ENCODE data around the gene RCC1. TPM values are rescaled to one million over a fixed set of nuclear protein-coding genes. Genes with fewer than 3 reads are reported as not detected.

RCC1 gene
- polyA plus RNA-seq, 1 of the 3 experiments (the other 2 are of a cell fraction): 61.0 TPM

- TF ChIP-seq FOSL2 (IDR thresholded peaks at IDR 0.05; ENCODE audit: borderline replicate concordance, low read depth) (no peak), MEF2A (IDR thresholded peaks at IDR 0.05; ENCODE audit: borderline replicate concordance, low read depth) (no peak), FOXM1 (IDR thresholded peaks at IDR 0.05; ENCODE audit: low read depth) (no peak), RXRA (IDR thresholded peaks at IDR 0.05; ENCODE audit: borderline replicate concordance, low read depth) (no peak), IRF3 (IDR thresholded peaks at IDR 0.05; ENCODE audit: low read depth, low read length) (no peak), TAF1 (IDR thresholded peaks at IDR 0.05; ENCODE audit: borderline replicate concordance, low read depth, low read length) (peak; percentile 79), PBX3 (IDR thresholded peaks at IDR 0.05) (no peak), NFIC (IDR thresholded peaks at IDR 0.05; ENCODE audit: borderline replicate concordance) (no peak), POLR2AphosphoS5 (IDR thresholded peaks at IDR 0.05; ENCODE audit: low read depth, low read length) (peak; percentile 77), SMC3 (IDR thresholded peaks at IDR 0.05; ENCODE audit: low read depth, low read length) (no peak), RAD21 (IDR thresholded peaks at IDR 0.05; ENCODE audit: low read length) (no peak), SIN3A (IDR thresholded peaks at IDR 0.05; ENCODE audit: borderline replicate concordance, low read depth, low read length) (no peak; the same call in 1 of the 2 replicates)
Measured at GRCh38 chr1:28552758-28553663, 47.2 kb downstream of the RCC1 start, which contains the start of gene TRNAU1AP (continued).

GRCh38 chr1:28560886-28561285 is 55.0 kb downstream of the RCC1 start:
- DNase-seq: no peak

More at GRCh38 chr1:28560886-28561285, 55.0 kb downstream of the RCC1 start:
- no peak overlapping the region for H3K27ac ChIP-seq (ENCODE audit: low read depth in 2 of 2, low read length in 1 of 2)
- H3F3A ChIP-seq (replicated peaks; ENCODE audit: insufficient read depth): peaks cover 9% of the 10 kb centered on the region
- no peaks in the 10 kb centered on the region for H3K9me3 ChIP-seq
- no peak for TF ChIP-seq CTCF (IDR thresholded peaks at IDR 0.05)
- TF ChIP-seq SIN3A (IDR thresholded peaks at IDR 0.05; ENCODE audit: borderline replicate concordance, low read depth, low read length): no peak
- TF ChIP-seq YY1 (IDR thresholded peaks at IDR 0.05; ENCODE audit: low read depth): no peak
- no peak overlapping the region for H3K9ac ChIP-seq
- H3K4me1 ChIP-seq (ENCODE audit: control insufficient read depth in 1 of 2, insufficient read depth in 2 of 2, low read depth in 1 of 2, low read length in 1 of 2): no peaks in the 10 kb centered on the region
- H4K20me1 ChIP-seq (ENCODE audit: insufficient read depth): no peaks in the 10 kb centered on the region
- POLR2A ChIA-PET: interaction anchor here (0.9 kb wide), 1 partner anchor 21 kb away, joined by 3 read pairs; no protein-coding TSS in a partner anchor
- no peaks in the 10 kb centered on the region for H3K9me2 ChIP-seq
- no peak overlapping the region for H3K4me3 ChIP-seq (ENCODE audit: low read depth in 2 of 2, low read length in 1 of 2)
- WGBS (ENCODE audit: low lambda C conversion rate): 100% methylated on average over 3 of the region's 3 CpGs
- peaks cover 29 to 66% of the 10 kb centered on the region in 2 experiments for H3K36me3 ChIP-seq (replicated peaks in 1 of 2; ENCODE audit: control insufficient read depth in 1 of 2, insufficient read depth in 2 of 2, low read length in 1 of 2)
- H2AFZ ChIP-seq (ENCODE audit: low read depth): no peak overlapping the region
- CTCF ChIA-PET: interaction anchor here (1.2 kb wide), 1 partner anchor 43 kb away, joined by 4 read pairs; no protein-coding TSS in a partner anchor
- H3K79me2 ChIP-seq (ENCODE audit: insufficient read depth): no peaks in the 10 kb centered on the region
- no peaks in the 10 kb centered on the region for H3K27me3 ChIP-seq (ENCODE audit: insufficient read depth)
- H3K4me2 ChIP-seq: no peak overlapping the region

Data from SK-N-SH (cell line).